SH-SY5Y (cell line): ENCODE data around the gene CAPN14.

Source experiments
- GATA2 ChIP-seq: IDR thresholded peaks from 2 replicates; pipeline ENCODE4 v1.6.1; 2011; ENCODE audit warnings: mild to moderate bottlenecking, low read depth, low read length
- GATA3 ChIP-seq: IDR thresholded peaks from 2 replicates; pipeline ENCODE4 v1.6.1; 2011; ENCODE audit warnings: low read depth, mild to moderate bottlenecking, low read length, moderate library complexity

DNA sequence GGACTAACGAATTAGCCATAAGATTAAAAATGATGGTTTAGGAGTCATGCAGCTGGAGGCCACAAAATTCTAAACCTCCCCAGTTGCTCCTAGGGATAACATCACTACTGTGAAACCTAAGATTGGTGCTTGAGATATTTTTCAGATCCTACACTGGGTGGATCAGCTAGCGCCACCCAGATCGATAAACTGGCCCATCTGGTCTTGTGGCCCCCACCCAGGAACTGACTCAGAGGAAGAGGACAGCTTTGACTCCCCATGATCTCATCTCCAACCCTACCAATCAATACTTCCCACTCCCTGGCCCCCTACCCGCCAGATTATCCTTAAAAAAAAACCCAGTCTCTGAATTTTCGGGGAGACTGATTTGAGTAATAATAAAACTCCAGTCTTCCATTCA is 84.5 kb downstream of the CAPN14 start:
- no peak for TF ChIP-seq GATA3
- TF ChIP-seq GATA2: no peak
